CD1c-positive myeloid dendritic cell (primary cell): Measurements from ENCODE around the gene COPS4.
A peak's percentile ranks its signal among the peaks of the same experiment; 100 is the strongest.
"Not testable (repeated sequence)": the region's sequence is repeated elsewhere in the genome, so short reads cannot be mapped to it uniquely, and the experiment has no call there.

Experiments used
- DNase-seq: peaks from one replicate; pipeline ENCODE4 v3.0.0-alpha.2; 2016; ENCODE audit errors: extremely low spot score

The COPS4 gene

GRCh38 chr4:83034630-83035494, at the start of gene COPS4:
Gene COPS4 (plus strand): TSS chr4:83035183. CDS start chr4:83035225, 42 bp downstream.
- DNase-seq = peak; percentile 99

- DNase-seq = not testable (repeated sequence)
Measured at GRCh38 chr4:82987519-82987918, 47.5 kb upstream of the COPS4 start.

GRCh38 chr4:82988323-82988832, 46.6 kb upstream of the COPS4 start:
- no peak for DNase-seq

GRCh38 chr4:82989575-82990429, 45.2 kb upstream of the COPS4 start:
- DNase-seq = no peak

- no peak for DNase-seq
Measured at GRCh38 chr4:82994834-82995233, 40.1 kb upstream of the COPS4 start.

GRCh38 chr4:82998898-82999297, 36.1 kb upstream of the COPS4 start:
- DNase-seq = no peak

- DNase-seq = no peak
Measured at GRCh38 chr4:83002329-83002728, 32.7 kb upstream of the COPS4 start.

GRCh38 chr4:83003044-83003791, 31.8 kb upstream of the COPS4 start:
- DNase-seq = not testable (repeated sequence)

- DNase-seq = peak; percentile 17
Measured at GRCh38 chr4:83009529-83009928, 25.5 kb upstream of the COPS4 start.

- DNase-seq = peak; percentile 24
Measured at GRCh38 chr4:83010111-83010521, 24.9 kb upstream of the COPS4 start.

- peak; percentile 89 for DNase-seq
Measured at GRCh38 chr4:83010522-83011318, 24.3 kb upstream of the COPS4 start, which contains the start of gene LIN54. Gene LIN54 (minus strand): TSS chr4:83010823. CDS start chr4:82984844, 25,979 bp downstream.

GRCh38 chr4:83011689-83012199, 23.2 kb upstream of the COPS4 start:
- peak; percentile 10 for DNase-seq

- peak; percentile 41 for DNase-seq
Measured at GRCh38 chr4:83012200-83012686, 22.7 kb upstream of the COPS4 start.

- DNase-seq = peak; percentile 99
Measured at GRCh38 chr4:83012687-83013419, 22.1 kb upstream of the COPS4 start.

GRCh38 chr4:83013420-83013867, 21.5 kb upstream of the COPS4 start:
- DNase-seq = no peak

- peak; percentile 37 for DNase-seq
Measured at GRCh38 chr4:83013902-83014301, 21.1 kb upstream of the COPS4 start.

- DNase-seq = no peak
Measured at GRCh38 chr4:83019794-83020494, 15.0 kb upstream of the COPS4 start.

GRCh38 chr4:83022724-83023450, 12.1 kb upstream of the COPS4 start:
- peak; percentile 50 for DNase-seq
